ENCODE measurements around the gene ATP4B. TPM values are rescaled to one million over a fixed set of nuclear protein-coding genes. Genes with fewer than 3 reads are reported as not detected.

Gene ATP4B
- total RNA-seq, 2 experiments from 2014 or later: not detected

GRCh38 chr13:113621046-113621445 is 37.0 kb downstream of the ATP4B start:
- ChIA-PET POLR2A (no interaction called here), CTCF (ENCODE audit: unreplicated experiment) (no interaction called here)
- H3K27ac ChIP-seq (ENCODE audit: low read depth, low read length, poor library complexity, severe bottlenecking): no peak overlapping the region
- H3K79me2 ChIP-seq (ENCODE audit: insufficient read depth, low read depth, low read length): peaks cover 20% of the 10 kb centered on the region; the same call in 1 of the 2 replicates
- H3K9me3 ChIP-seq (ENCODE audit: low read length): no peaks in the 10 kb centered on the region
- peaks cover 65% of the 10 kb centered on the region for H3K36me3 ChIP-seq (ENCODE audit: insufficient read depth, low read length)
- TF ChIP-seq CTCF (conservative IDR thresholded peaks at IDR 0.05; ENCODE audit: low read length) (no peak), EZH2phosphoT487 (IDR thresholded peaks at IDR 0.05; ENCODE audit: borderline replicate concordance, low read depth, low read length) (no peak)
- H2AFZ ChIP-seq (ENCODE audit: low read length): no peak overlapping the region
- H3K4me3 ChIP-seq (ENCODE audit: low read depth, low read length, poor library complexity, severe bottlenecking): no peak overlapping the region
- H3K4me2 ChIP-seq (ENCODE audit: low read length): no peak overlapping the region
- intact Hi-C loops (cut with micrococcal nuclease; ENCODE audit: unreplicated experiment): no loop called here
- H4K20me1 ChIP-seq (ENCODE audit: insufficient read depth, low read length): no peaks in the 10 kb centered on the region
- H3K4me1 ChIP-seq (ENCODE audit: insufficient read depth, low read length, poor library complexity, severe bottlenecking): no peaks in the 10 kb centered on the region
- no TSS peak for BruUV-seq (replicated peaks)
- H3K9me2 ChIP-seq (ENCODE audit: insufficient read depth, low read length): no peaks in the 10 kb centered on the region
- no peak for DNase-seq (ENCODE audit: low spot score)

- Histone ChIP-seq H4K20me1 (ENCODE audit: insufficient read depth, low read length) (no peaks in the 10 kb centered on the region), H3K9me2 (ENCODE audit: insufficient read depth, low read length) (no peaks in the 10 kb centered on the region), H3K4me2 (ENCODE audit: low read length) (no peak overlapping the region), H3K4me1 (ENCODE audit: insufficient read depth, low read length, poor library complexity, severe bottlenecking) (no peaks in the 10 kb centered on the region), H3K4me3 (ENCODE audit: low read depth, low read length, poor library complexity, severe bottlenecking) (no peak overlapping the region), H3K36me3 (ENCODE audit: insufficient read depth, low read length) (peaks cover 71% of the 10 kb centered on the region), H3K9me3 (ENCODE audit: low read length) (no peaks in the 10 kb centered on the region), H3K79me2 (ENCODE audit: insufficient read depth, low read depth, low read length) (peaks cover 20% of the 10 kb centered on the region; the same call in 1 of the 2 replicates), H3K27ac (ENCODE audit: low read depth, low read length, poor library complexity, severe bottlenecking) (no peak overlapping the region), H2AFZ (ENCODE audit: low read length) (no peak overlapping the region)
- no TSS peak for BruUV-seq (replicated peaks)
- POLR2A ChIA-PET: no interaction called here
- intact Hi-C loops (cut with micrococcal nuclease; ENCODE audit: unreplicated experiment): no loop called here
- no peak for TF ChIP-seq EZH2phosphoT487 (IDR thresholded peaks at IDR 0.05; ENCODE audit: borderline replicate concordance, low read depth, low read length)
- no peak for TF ChIP-seq CTCF (conservative IDR thresholded peaks at IDR 0.05; ENCODE audit: low read length)
- CTCF ChIA-PET (ENCODE audit: unreplicated experiment): no interaction called here
- DNase-seq (ENCODE audit: low spot score): no peak
These were observed 37.8 kb downstream of the ATP4B start for GRCh38 chr13:113620036-113620796.

GRCh38 chr13:113618455-113618854 is 39.5 kb downstream of the ATP4B start:
- Histone ChIP-seq H3K4me2 (ENCODE audit: low read length) (no peak overlapping the region), H3K4me3 (ENCODE audit: low read depth, low read length, poor library complexity, severe bottlenecking) (no peak overlapping the region), H2AFZ (ENCODE audit: low read length) (no peak overlapping the region), H3K4me1 (ENCODE audit: insufficient read depth, low read length, poor library complexity, severe bottlenecking) (no peaks in the 10 kb centered on the region), H4K20me1 (ENCODE audit: insufficient read depth, low read length) (no peaks in the 10 kb centered on the region), H3K79me2 (ENCODE audit: insufficient read depth, low read depth, low read length) (peaks cover 23% of the 10 kb centered on the region; the same call in 1 of the 2 replicates), H3K9me3 (ENCODE audit: low read length) (no peaks in the 10 kb centered on the region), H3K36me3 (ENCODE audit: insufficient read depth, low read length) (peaks cover 76% of the 10 kb centered on the region), H3K9me2 (ENCODE audit: insufficient read depth, low read length) (no peaks in the 10 kb centered on the region), H3K27ac (ENCODE audit: low read depth, low read length, poor library complexity, severe bottlenecking) (no peak overlapping the region)
- DNase-seq (ENCODE audit: low spot score): no peak
- TF ChIP-seq CTCF (conservative IDR thresholded peaks at IDR 0.05; ENCODE audit: low read length) (no peak), EZH2phosphoT487 (IDR thresholded peaks at IDR 0.05; ENCODE audit: borderline replicate concordance, low read depth, low read length) (no peak)
- no TSS peak for BruUV-seq (replicated peaks)
- POLR2A ChIA-PET: no interaction called here
- intact Hi-C loops (cut with micrococcal nuclease; ENCODE audit: unreplicated experiment): no loop called here
- CTCF ChIA-PET (ENCODE audit: unreplicated experiment): no interaction called here
